ENCODE data around the gene ADM2. TPM values are rescaled to one million over a fixed set of nuclear protein-coding genes. Genes with fewer than 3 reads are reported as not detected.

ADM2 gene
- polyA plus RNA-seq, 1 of the 3 experiments (the other 2 are of a cell fraction), result 0.61 TPM

GRCh38 chr22:50522806-50523438 lies 41.6 kb downstream of the ADM2 start (continued):
- TF ChIP-seq ZBTB33 (IDR thresholded peaks at IDR 0.05; ENCODE audit: borderline replicate concordance, low read depth), result no peak
- no peak for TF ChIP-seq GABPA (IDR thresholded peaks at IDR 0.05; ENCODE audit: low read depth)
- no peak for TF ChIP-seq FOSL2 (IDR thresholded peaks at IDR 0.05; ENCODE audit: borderline replicate concordance, low read depth)
- no peak for TF ChIP-seq PBX3 (IDR thresholded peaks at IDR 0.05)
- no peak for TF ChIP-seq RCOR1 (IDR thresholded peaks at IDR 0.05; ENCODE audit: low read length)
- no peak for TF ChIP-seq CHD2 (IDR thresholded peaks at IDR 0.05; ENCODE audit: low read length, partially characterized antibody)
- TF ChIP-seq NFIC (IDR thresholded peaks at IDR 0.05; ENCODE audit: borderline replicate concordance), result no peak

GRCh38 chr22:50523458-50523805 lies 42.1 kb downstream of the ADM2 start:
- H4K20me1 ChIP-seq (ENCODE audit: insufficient read depth), result peaks cover 8% of the 10 kb centered on the region; the same call in 1 of the 2 replicates
- CTCF ChIA-PET, result interaction anchor here (0.7 to 3.4 kb wide), 3 partner anchors 25 to 48 kb away, joined by 3 to 53 read pairs (median 6); partner anchors contain the start of gene SYCE3
- H3K27me3 ChIP-seq (ENCODE audit: insufficient read depth), result no peaks in the 10 kb centered on the region
- H3K4me1 ChIP-seq (ENCODE audit: control insufficient read depth in 1 of 2, insufficient read depth in 2 of 2, low read depth in 1 of 2, low read length in 1 of 2), result peaks cover 7 to 24% of the 10 kb centered on the region in 2 experiments; a peak in 2 of 4 replicates
- H3K4me3 ChIP-seq (ENCODE audit: low read depth in 2 of 2, low read length in 1 of 2), result no peak overlapping the region
- DNase-seq, result no peak
- no peaks in the 10 kb centered on the region for H3K9me2 ChIP-seq
- no peak overlapping the region for H3K27ac ChIP-seq (ENCODE audit: low read depth in 2 of 2, low read length in 1 of 2)
- no peak overlapping the region; the same call in 1 of the 2 replicates for H3K4me2 ChIP-seq
- H3K79me2 ChIP-seq (ENCODE audit: insufficient read depth), result peaks cover 18% of the 10 kb centered on the region
- POLR2A ChIA-PET, result no interaction called here
- no peaks in the 10 kb centered on the region for H3K9me3 ChIP-seq
- H3K9ac ChIP-seq, result no peak overlapping the region
- peaks cover 7 to 39% of the 10 kb centered on the region in 2 experiments for H3K36me3 ChIP-seq (replicated peaks in 1 of 2; ENCODE audit: control insufficient read depth in 1 of 2, insufficient read depth in 2 of 2, low read length in 1 of 2)
- TF ChIP-seq USF1 (IDR thresholded peaks at IDR 0.05; ENCODE audit: borderline replicate concordance, low read depth) (no peak), GABPA (IDR thresholded peaks at IDR 0.05; ENCODE audit: low read depth) (no peak), NFIC (IDR thresholded peaks at IDR 0.05; ENCODE audit: borderline replicate concordance) (no peak), NRF1 (IDR thresholded peaks at IDR 0.05; ENCODE audit: low read depth, low read length) (no peak), CHD2 (IDR thresholded peaks at IDR 0.05; ENCODE audit: low read length, partially characterized antibody) (no peak), FOSL2 (IDR thresholded peaks at IDR 0.05; ENCODE audit: borderline replicate concordance, low read depth) (no peak), RXRA (IDR thresholded peaks at IDR 0.05; ENCODE audit: borderline replicate concordance, low read depth) (no peak), EZH2phosphoT487 (IDR thresholded peaks at IDR 0.05; ENCODE audit: borderline replicate concordance, low read depth) (no peak), IRF3 (IDR thresholded peaks at IDR 0.05; ENCODE audit: low read depth, low read length) (no peak), USF2 (IDR thresholded peaks at IDR 0.05; ENCODE audit: borderline replicate concordance, low read depth, low read length) (no peak), PBX3 (IDR thresholded peaks at IDR 0.05) (no peak), FOXJ3 (CRISPR knock-in tag; IDR thresholded peaks at IDR 0.05) (no peak)
- WGBS (ENCODE audit: low lambda C conversion rate), result 93% methylated on average over 16 of the region's 16 CpGs
- peaks cover 16% of the 10 kb centered on the region for H3F3A ChIP-seq (replicated peaks; ENCODE audit: insufficient read depth)
- H2AFZ ChIP-seq (ENCODE audit: low read depth), result no peak overlapping the region

Measured in SK-N-SH (cell line).